SKM-1 (cell line): Measurements from ENCODE around the gene EPB41L2.
"Not testable (repeated sequence)": the region's sequence is repeated elsewhere in the genome, so short reads cannot be mapped to it uniquely, and the experiment has no call there.

ENCODE experiments used
- DNase-seq: peaks from one replicate; lab custom pipeline; 2025; ENCODE audit not compliant: unreplicated experiment; lab: John Stamatoyannopoulos, UW

Gene EPB41L2

GRCh38 chr6:130920969-130921368, 142.1 kb downstream of the EPB41L2 start:
- no peak for DNase-seq

- no peak for DNase-seq
Measured at GRCh38 chr6:130918171-130918570, 144.9 kb downstream of the EPB41L2 start.

- DNase-seq = not testable (repeated sequence)
Measured at GRCh38 chr6:130915606-130916005, 147.4 kb downstream of the EPB41L2 start.

- no peak for DNase-seq
Measured at GRCh38 chr6:130913120-130913519, 149.9 kb downstream of the EPB41L2 start.

- no peak for DNase-seq
Measured at GRCh38 chr6:130912434-130912833, 150.6 kb downstream of the EPB41L2 start.

- no peak for DNase-seq
Measured at GRCh38 chr6:130908958-130909357, 154.1 kb downstream of the EPB41L2 start.

GRCh38 chr6:130908188-130908587, 154.9 kb downstream of the EPB41L2 start:
- no peak for DNase-seq

GRCh38 chr6:130907687-130908086, 155.4 kb downstream of the EPB41L2 start:
- DNase-seq = no peak

- DNase-seq = no peak
Measured at GRCh38 chr6:130906736-130907381, 156.2 kb downstream of the EPB41L2 start.

GRCh38 chr6:130903602-130904001, 159.4 kb downstream of the EPB41L2 start:
- no peak for DNase-seq

GRCh38 chr6:130903007-130903406, 160.0 kb downstream of the EPB41L2 start:
- no peak for DNase-seq

GRCh38 chr6:130900913-130901312, 162.1 kb downstream of the EPB41L2 start:
- DNase-seq = no peak

GRCh38 chr6:130896249-130896648, 166.8 kb downstream of the EPB41L2 start:
- no peak for DNase-seq

GRCh38 chr6:130895516-130895915, 167.5 kb downstream of the EPB41L2 start:
- DNase-seq = no peak

- DNase-seq = no peak
Measured at GRCh38 chr6:130893766-130894165, 169.3 kb downstream of the EPB41L2 start.

- DNase-seq = no peak
Measured at GRCh38 chr6:130893277-130893676, 169.8 kb downstream of the EPB41L2 start.

GRCh38 chr6:130890521-130890971, 172.5 kb downstream of the EPB41L2 start:
- DNase-seq = no peak

GRCh38 chr6:130889423-130889822, 173.6 kb downstream of the EPB41L2 start:
- DNase-seq = no peak

- no peak for DNase-seq
Measured at GRCh38 chr6:130888246-130888645, 174.8 kb downstream of the EPB41L2 start.

GRCh38 chr6:130886966-130887365, 176.1 kb downstream of the EPB41L2 start:
- DNase-seq = no peak

- DNase-seq = peak; percentile 71
Measured at GRCh38 chr6:130885392-130886192, 177.5 kb downstream of the EPB41L2 start.

- no peak for DNase-seq
Measured at GRCh38 chr6:130882370-130882769, 180.7 kb downstream of the EPB41L2 start.
